HG03520 (cell line): Measurements from ENCODE around the gene PRKCA.

ENCODE experiments used
- ATAC-seq: cut with Tn5 transposase; IDR thresholded peaks from one replicate; pipeline ENCODE4 v1.9.1; 2021; ENCODE audit warnings: mild to moderate bottlenecking, moderate library complexity; ENCODE audit not compliant: unreplicated experiment

The PRKCA gene

DNA sequence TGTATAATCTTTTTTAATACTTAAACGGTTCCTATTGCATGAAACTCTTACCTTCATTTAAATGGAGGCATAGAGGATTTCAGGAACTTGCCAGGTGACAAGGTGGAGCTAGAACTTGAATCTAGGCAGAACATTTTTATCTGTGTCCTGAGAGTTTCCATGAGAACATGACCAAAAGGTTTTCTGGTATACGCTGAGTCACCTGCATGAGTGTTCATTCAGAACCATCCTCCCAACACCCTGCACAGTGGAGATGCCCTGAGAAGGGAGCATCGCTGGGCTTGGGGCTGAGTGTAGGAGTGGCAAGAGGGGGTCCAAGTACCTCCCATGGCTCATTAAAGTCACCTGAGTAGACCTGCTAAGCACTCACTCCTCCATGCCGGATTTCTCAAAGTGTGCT, 362.8 kb downstream of the PRKCA start:
- no peak for ATAC-seq

DNA sequence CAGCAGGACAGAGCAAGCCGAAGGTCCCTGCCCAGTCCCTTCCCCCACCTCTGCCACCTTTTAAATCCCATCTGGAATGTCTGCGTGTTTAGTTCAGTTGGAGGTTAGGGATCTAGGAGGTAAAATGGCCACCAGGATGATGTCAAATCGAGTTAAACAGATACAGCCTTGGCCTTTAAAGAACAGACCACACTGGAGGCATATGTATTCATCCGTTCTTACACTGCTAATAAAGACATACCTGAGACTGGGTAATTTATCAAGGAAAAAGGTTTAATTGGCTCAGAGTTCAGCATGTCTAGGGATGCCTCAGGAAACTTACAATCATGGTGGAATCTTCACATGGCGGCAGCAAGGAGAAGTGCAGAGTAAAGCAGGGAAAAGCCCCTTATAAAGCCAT, 364.7 kb downstream of the PRKCA start:
- ATAC-seq: no peak

DNA sequence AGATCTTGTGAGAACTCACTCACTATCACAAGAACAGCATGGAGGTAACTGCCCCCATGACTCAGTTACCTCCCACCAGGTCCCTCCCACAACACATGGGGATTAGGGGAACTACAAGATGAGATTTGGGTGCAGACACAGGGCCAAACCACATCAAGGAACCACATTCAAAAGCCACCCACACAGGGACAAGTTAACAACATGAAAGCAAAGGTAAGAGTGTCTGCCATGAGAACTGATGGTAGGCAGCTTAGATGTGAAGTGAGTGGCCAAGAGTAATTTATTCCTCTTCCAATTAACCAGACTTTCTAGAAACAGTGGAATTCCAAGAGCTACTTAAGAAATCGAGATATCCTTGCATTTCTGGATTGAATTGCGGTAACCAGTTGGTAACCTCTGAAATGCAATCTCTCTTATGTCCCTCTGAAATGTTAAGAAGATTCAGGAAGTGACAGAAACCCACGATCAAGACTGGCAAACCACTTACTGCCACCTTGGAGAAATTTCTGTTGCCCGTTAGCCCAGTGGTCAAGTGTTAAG, 365.1 kb downstream of the PRKCA start:
- ATAC-seq: no peak

DNA sequence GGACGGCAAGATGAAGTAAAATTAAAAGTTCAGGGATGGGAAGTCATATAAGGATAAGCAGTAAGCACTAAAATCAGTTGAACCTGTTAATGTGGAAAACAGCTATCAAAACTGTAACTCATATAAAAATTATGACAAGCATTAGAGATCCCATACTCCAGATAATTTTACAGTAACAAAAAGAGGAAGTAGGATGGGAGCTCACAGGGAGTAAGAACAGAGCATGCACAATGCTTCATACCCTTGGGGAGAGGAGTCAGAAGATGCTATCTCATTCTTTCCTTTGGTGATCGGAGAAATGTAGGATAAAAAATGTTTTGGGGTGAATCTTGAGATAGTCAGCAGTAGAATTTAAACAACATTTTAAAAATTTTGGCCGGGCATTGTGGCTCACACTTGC, 367.8 kb downstream of the PRKCA start:
- ATAC-seq: no peak

DNA sequence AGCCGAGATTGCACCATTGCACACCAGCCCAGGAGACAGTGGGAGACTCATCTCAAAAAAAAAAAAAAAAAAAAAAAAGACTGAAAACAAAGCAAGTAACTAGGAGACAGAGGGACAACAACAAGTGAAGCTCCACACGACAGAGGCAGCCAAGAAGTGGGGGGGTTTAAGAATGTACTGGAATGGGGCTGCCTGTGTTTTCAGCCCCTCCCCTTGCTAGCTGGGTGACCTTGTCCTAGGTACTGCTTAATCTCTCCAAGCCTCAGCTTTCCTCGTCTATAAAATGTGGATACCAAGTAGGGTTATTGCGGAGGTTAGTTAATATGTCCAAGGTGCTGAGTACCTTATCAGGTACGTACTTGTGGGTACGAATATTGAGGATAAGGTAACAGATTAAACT, 368.7 kb downstream of the PRKCA start:
- ATAC-seq: no peak

DNA sequence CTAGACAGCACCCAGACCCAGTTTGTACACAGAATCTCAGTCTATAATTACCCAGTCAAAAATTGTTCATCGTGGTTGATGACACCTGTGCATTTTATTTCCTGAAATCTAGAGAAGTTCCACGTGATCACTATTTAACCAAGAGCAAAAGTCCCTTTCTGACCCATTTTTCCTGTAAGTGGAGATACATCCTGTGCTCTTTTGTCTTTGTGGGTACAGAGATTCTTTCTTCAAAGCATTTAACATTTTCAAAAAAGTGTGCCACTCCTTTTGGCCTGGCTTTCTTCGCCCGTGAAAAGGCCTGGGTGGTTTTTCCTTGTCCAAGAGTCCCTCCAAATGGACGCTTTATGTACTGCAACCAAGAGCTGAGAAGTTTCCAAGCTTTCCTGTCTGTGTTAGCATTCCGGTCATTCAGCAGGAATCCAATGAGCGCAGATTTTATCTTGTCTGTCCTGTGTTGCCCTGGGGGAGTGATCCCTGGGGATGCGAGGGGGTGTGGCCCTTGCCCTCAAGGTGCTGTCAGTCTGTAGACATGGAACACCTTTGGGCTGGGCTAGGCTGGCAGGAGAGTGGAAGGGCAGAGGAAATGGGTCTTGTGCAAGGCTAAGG, 371.4 kb downstream of the PRKCA start:
- ATAC-seq: no peak

DNA sequence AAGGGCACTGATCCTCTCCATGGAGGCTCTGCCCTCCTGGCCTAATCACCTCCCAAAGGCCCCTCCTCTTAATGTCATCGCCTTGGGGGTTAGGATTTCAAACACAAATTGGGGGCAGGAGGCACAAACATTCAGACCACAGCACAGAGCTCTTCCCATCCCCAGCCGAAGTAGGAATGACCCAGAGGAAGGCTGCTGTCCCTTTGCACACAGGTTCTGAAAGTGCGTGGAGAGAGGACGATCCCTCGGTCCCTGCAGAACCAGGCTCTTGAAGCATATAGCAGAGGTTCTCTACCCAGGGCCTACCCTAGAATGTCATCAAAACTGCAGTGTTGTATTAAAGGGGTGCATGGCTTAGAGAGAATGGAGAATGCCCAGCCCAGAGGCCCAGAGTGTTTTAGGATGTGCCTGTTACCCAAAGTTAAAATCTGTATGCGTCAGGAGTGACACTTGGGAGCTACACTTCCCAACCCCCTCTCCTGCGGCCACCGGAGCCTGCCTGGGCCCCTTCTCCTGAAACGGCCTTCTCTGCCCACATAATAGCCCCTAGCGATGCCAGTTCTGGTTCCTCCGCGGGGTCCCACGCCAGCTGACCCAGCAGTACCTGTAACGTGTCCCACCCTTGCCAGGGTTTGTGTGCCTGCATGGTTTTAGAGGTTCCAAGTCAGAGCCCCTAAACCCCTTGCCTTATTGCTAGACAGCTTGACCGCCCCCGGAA, 373.0 kb downstream of the PRKCA start:
- no peak for ATAC-seq

DNA sequence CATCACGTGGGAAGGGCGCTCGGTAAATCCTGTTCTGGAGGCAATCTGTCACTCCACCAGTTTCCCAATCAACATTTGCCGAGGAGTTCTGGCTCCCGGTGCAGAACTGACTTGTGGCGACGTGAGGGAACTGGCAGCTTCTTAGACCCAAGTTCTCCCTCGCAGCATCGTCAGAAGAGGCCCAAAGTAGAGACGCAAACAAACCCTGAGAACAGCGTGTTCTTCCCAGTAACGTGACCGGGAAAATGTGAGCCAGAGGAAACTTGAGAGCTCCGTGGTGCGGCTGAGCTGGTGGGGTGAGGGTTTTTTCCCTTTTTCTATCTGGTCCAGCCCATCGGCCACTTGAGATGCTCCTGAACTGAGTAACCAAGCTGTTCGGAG, 373.6 kb downstream of the PRKCA start:
- ATAC-seq: no peak

DNA sequence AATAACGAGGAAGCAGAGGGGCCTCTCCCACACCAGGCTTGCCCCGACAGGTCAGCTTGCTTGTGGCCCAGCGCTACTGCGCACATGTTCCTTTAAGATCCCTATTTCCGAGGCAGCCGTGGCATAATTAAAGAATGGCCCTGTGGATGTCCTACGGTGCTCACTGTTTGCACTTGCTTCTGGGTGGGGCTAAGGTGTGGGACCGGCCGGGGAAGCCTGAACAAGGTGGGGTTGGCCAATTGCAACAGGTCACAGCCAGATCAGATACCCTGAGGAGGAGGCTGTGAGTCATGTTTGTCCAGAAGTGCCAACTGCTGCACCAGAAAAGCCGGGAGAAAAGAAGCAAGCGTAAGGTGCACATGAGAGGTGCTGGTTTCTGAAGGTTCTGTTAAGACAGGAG, 374.0 kb downstream of the PRKCA start:
- no peak for ATAC-seq

DNA sequence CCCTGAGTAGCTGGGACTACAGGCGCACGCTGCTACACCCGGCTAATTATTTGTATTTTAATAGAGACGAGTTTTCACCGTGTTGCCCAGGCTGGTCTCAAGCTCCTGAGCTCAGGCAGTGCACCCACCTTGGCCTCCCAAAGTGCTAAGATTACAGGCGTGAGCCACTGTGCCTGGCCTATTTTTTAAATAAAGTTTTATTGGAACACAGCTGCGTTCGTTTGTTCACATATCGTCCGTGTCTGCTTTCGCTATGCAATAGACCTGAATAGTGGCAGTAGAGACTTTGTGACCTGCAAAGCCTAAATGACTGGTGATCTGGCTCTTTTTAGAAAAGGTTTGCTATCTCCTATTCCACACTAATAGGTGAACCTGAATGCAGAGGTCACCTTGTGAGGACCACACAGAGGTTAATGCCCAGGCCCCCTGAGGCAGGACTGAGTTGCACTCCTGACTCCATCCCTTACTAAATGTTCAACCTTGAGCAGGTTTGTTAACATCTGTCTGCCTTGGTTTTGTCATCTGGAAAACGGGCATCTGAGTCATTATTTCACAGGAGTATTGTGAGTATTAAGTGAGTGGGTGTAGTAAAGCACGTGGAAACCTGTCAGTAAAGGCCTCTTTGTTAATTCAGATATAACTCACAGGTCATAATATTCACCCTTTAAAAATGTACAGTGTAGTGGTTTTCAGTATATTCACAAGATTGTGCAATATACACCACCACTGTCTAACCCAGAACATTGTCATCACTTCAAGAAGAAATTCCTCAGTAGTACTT, 375.0 kb downstream of the PRKCA start:
- no peak for ATAC-seq

DNA sequence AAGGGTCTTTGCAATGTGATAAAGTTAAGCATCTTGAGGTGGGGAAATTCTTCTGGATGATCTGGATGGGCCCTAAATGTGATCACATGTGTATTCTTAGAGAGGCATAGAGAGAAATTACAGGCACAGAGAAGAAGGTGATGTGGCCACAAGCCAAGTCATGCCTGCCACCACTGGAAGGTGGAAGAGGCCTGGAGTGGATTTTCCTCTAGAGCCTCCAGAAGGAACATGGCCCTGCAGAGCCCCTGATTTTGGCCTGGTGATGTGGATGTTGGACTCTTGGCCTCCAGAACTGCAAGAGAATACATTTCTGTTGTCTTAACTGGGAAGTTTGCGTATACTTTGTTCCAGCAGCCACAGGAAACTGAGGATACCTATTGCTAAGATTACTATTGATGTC, 375.6 kb downstream of the PRKCA start:
- no peak for ATAC-seq

DNA sequence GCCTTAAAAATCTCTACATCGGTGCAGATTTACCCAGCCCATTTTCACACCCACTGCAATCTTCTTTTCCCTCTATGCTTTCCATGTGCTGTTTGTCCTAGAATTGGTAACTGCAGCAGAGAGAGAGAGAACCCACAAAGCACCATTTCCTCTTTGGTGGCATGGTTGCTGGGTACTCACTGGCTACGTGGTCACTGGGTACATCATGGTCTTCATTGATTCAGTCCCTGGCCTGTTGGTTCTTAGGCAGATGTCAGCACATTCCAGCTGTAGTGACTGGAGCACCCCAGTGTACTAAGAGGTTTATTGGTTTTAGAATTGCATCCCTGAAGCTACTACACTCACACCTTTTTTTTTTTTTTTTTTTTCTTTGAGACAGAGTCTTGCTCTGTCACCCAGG, 376.4 kb downstream of the PRKCA start:
- ATAC-seq: no peak

DNA sequence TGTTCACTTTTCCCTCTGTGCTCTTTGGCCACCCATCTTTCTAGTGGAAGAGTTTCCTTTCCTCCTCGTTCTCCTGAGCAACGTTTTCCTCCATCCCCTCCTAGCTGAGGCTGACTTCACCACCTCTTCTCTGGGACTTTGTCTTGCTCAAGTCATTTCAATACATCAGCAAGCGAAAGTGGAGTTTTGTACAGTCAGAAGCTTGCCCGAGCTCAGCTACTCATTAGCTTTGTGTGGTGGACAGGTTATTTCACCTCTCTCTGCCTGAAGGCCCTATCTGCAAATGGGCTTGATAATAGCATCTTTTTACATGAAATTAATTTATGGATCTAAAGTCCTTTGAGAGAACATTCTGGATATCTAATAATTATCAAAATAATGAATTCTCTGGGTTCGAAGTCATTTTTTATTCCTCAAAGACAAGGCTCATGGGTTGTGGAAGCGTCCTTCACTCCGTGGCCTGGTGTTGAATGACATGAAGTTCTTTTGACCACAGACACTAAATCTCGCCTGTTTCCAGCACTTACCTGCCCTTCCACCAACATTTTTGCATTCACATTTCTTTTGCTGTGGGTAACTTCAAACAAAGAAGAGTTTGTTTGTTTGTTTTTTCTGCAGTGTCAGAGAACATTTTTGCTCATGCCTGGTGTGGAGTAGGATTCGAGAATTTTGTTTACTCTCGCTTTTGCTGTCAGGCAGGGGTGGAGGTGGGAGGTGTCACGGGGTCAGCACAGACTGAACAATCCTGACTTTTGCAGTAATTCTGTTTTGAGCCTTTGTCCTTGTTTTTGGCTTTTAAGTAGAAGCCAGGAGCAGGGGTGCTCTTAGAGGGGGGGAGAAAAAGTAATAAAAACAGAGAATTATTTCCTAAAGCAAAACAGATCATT, 377.5 kb downstream of the PRKCA start:
- peak; percentile 53 for ATAC-seq

DNA sequence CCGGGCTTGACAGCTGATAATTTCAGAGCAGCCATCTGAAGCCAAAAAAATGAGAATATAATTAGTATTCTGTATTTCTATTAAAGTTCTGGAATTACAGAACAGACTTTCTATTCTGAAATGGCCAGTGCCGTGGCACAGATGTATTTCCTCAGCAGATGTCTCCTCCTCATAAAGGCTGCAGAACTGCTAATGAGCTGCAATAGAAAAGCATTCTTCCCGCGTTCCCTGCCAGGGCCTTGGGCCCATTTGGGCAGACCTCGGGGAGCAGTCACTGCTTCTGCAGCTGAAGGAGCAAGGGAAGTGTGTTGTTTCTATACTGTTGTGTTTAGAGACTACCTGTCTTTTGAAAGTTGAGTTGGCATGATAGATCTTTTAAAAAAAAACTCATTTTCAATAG, 379.9 kb downstream of the PRKCA start:
- ATAC-seq: no peak

DNA sequence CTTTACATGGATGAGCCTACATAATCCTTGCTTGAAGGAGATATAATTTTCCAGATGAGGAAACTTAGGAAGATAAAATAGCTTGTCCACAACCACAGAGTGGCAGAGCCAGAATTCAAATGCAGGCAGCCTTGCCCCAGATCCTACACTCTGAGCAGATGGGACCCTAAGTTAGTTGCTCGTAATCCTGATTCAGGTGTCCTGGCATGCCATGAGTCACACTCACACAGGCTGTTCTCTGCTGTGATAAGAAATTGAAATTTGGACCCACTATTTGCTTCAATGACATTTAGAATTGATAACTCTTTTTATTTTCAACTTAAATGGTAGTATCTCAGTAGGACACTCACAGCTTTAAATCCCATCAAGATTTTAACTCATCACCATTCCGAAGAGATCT, 381.8 kb downstream of the PRKCA start:
- no peak for ATAC-seq

DNA sequence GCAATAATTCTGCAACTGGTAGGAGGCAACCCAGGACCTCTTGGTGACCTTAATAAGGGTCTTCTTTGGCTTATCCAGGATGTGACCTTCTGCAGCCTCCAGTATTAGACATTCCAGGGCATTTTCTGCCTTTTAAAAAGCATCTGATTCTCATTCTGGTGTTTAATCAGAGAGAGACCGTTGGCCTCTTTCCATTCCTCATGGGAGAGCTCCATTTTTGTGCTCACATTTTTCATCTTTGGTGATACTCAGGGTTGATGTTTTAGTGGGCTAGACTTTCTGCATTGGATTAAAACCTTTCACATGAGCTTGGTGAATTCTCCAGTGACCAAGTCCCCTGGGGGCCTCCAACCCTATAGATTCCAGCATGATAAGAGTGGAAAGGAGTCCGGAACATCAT, 382.3 kb downstream of the PRKCA start:
- no peak for ATAC-seq

DNA sequence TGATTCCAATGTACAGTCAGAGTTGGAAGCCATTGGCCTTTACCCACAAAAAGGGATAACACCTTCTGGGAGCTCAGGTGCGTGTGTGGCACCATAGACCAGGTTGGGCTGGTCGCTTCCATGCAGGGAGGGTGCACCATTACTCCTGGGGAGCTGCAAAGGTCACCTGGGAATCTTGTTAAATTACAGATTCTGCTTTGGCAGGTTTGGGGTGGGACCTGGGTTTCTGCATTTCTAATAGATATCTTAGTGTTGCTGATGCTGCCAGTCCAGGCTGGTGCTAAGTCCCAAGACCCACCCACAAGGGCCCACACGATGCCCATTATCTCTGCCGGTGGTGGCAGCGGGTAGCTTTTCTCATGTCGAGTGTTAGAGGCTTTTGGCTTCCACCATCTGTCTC, 384.2 kb downstream of the PRKCA start:
- no peak for ATAC-seq

DNA sequence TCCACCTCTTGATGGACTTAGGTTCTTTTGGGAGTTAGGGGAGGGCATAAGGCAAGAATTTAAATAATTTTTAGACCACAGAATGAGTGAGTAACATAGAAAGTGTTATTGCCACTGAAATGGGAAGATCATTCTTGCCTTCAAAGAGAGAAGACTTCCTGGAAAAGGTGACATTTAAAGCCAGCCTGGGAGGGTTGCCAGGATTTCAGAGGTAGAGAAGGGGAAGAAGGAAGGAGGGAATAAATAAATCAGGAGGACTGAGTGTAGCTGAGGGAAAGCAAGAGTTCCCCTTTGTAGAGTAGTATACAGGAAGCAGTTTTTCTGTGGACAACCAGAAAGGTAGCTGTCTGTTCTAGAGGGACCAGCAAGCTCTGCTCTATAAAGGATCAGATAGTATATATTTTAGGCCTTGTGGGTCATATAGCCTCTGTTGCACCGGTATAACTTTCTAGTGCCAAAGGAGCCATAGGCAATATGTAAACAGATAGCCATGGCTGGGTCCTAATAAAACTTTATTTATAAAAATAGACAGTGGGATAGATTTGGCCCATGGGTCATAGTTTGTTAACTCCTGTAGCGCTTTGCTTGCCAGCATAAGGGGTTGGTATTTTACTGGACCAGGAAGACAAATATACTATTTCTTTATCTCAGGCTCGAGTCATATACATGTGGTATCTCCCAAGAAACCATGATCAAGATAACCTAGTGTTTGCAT, 385.3 kb downstream of the PRKCA start:
- ATAC-seq: no peak

DNA sequence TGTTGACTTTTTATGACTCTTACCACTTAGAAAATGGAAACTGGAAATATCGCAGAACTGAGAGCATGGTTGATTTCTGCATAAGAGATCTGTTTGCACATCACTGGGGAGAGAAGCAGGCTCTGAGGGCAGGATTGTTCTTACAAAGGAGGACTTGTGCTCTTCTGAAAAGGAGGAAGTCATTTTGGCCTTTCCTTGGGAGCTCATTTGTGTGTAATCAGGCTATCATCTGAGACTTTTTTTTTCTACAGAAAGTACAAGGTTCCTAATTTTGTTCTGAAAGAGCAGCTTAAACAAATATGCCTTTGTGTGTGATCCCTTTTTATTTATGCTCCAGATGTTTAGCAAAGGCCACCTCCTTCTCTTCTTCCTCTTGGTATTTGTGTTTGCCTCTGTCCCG, 386.8 kb downstream of the PRKCA start:
- ATAC-seq: no peak

DNA sequence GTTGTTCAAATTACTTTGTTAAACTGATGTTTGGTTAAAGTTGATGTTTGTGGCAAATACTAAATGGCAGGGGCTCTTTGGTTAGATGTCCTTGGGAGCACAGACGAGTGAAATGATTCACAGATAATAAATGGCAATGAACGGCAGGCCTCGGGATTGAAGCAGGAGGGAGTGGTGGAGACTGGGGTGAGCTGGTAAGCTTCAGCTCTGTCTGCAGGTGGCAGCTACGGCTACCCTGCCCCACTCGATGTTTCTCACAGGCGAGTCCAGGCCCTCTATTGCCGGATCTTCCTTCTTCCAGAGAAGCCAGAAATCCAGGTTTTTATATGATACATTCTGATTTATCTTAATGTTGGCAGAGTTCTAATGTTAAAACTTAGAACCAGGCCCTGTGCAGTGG, 387.8 kb downstream of the PRKCA start:
- no peak for ATAC-seq
